Progenitor cell of endocrine pancreas (in vitro differentiated cells): Measurements from ENCODE around the gene ZSCAN16. TPM values are rescaled to one million over a fixed set of nuclear protein-coding genes. Genes with fewer than 3 reads are reported as not detected.
"Not testable (repeated sequence)": the region's sequence is repeated elsewhere in the genome, so short reads cannot be mapped to it uniquely, and the experiment has no call there.

Experiments used
- DNase-seq: peaks from one replicate; pipeline ENCODE4 v3.0.0; 2021; ENCODE audit warnings: low spot score; ENCODE audit not compliant: unreplicated experiment
- H3K27ac Mint-ChIP-seq: 2 replicates; pipeline ENCODE4 v1.8.0; 2021; ENCODE audit warnings: mild to moderate bottlenecking, moderate library complexity, mixed read lengths
- H3K27me3 Mint-ChIP-seq: 2 replicates; pipeline ENCODE4 v1.8.0; 2021; ENCODE audit warnings: mixed read lengths
- H3K36me3 Mint-ChIP-seq: 2 replicates; pipeline ENCODE4 v1.8.0; 2022; ENCODE audit warnings: mixed read lengths; ENCODE audit not compliant: insufficient read depth
- H3K4me1 Mint-ChIP-seq: 2 replicates; pipeline ENCODE4 v1.8.0; 2021; ENCODE audit warnings: low read depth, mixed read lengths
- H3K4me3 Mint-ChIP-seq: 2 replicates; pipeline ENCODE4 v1.8.0; 2021; ENCODE audit warnings: low read depth, mild to moderate bottlenecking, moderate library complexity, mixed read lengths
- H3K9me3 Mint-ChIP-seq: 2 replicates; pipeline ENCODE4 v1.8.0; 2021; ENCODE audit warnings: low read depth, mixed read lengths
- CTCF ChIP-seq: fragments of 200-600 bp; sonication (generic); IDR thresholded peaks from one replicate; pipeline ENCODE4 v1.5.0; 2021; ENCODE audit warnings: antibody characterized with exemption, mild to moderate bottlenecking; ENCODE audit not compliant: unreplicated experiment
- long read RNA-seq: library from polyadenylated mRNA; unstranded; transcript quantifications from one replicate; pipeline ENCODE4 v2.0.0, GENCODE V29; 2020
- total RNA-seq: library from RNA; stranded (reverse); gene quantifications from 2 replicates; pipeline ENCODE4 v1.2.1, GENCODE V29; 2021

The ZSCAN16 gene
- total RNA-seq, result 19.6 and 20.2 TPM in 2 replicates
- long read RNA-seq, transcript ZSCAN16-201 (4 exons, 1,328 nt), result major isoform, 28 of 43 reads
- long read RNA-seq, partial matches to known transcripts, result 0 of 43 reads
- long read RNA-seq, other reads (novel, unspliced or antisense), result 15 of 43 reads

- DNase-seq, result peak; percentile 55
- Mint-ChIP-seq H3K9me3 (no peaks in the 10 kb centered on the region), H3K27ac (peak within 1 kb of the TSS; percentile 97), H3K36me3 (peaks cover 22% of the 10 kb centered on the region), H3K4me3 (peak within 1 kb of the TSS; percentile 97), H3K27me3 (no peaks in the 10 kb centered on the region), H3K4me1 (peaks cover 14% of the 10 kb centered on the region)
- TF ChIP-seq CTCF, result no peak
Measured at GRCh38 chr6:28124350-28124970, at the start of gene ZSCAN16. TSS of gene ZSCAN16 (plus strand) at chr6:28124609. CDS start at chr6:28125444, 835 bp downstream.

GRCh38 chr6:28078050-28078449 lies 46.4 kb upstream of the ZSCAN16 start:
- peaks cover 16% of the 10 kb centered on the region for H3K4me1 Mint-ChIP-seq
- H3K9me3 Mint-ChIP-seq, result peaks cover 7% of the 10 kb centered on the region
- H3K27me3 Mint-ChIP-seq, result peaks cover 8% of the 10 kb centered on the region
- H3K27ac Mint-ChIP-seq, result no peak overlapping the region
- no peak overlapping the region for H3K4me3 Mint-ChIP-seq
- DNase-seq, result no peak
- no peak for TF ChIP-seq CTCF
- peaks cover 9% of the 10 kb centered on the region for H3K36me3 Mint-ChIP-seq

- Mint-ChIP-seq H3K27ac (peak overlapping the region; percentile 50), H3K4me3 (peak overlapping the region; percentile 99), H3K27me3 (peaks cover under 1% of the 10 kb centered on the region), H3K36me3 (peaks cover 17% of the 10 kb centered on the region), H3K4me1 (peaks cover 16% of the 10 kb centered on the region), H3K9me3 (peaks cover 15% of the 10 kb centered on the region)
- DNase-seq, result no peak
- TF ChIP-seq CTCF, result no peak
Measured at GRCh38 chr6:28078836-28079235, 45.6 kb upstream of the ZSCAN16 start.

GRCh38 chr6:28080381-28080630 lies 44.1 kb upstream of the ZSCAN16 start, which contains the start of gene ZNF165:
TSS of gene ZNF165 (plus strand) at chr6:28080568. CDS start at chr6:28085481, 4,913 bp downstream.
- H3K4me1 Mint-ChIP-seq, result peaks cover 16% of the 10 kb centered on the region
- peaks cover 25% of the 10 kb centered on the region for H3K9me3 Mint-ChIP-seq
- peak within 1 kb of the TSS; percentile 99 for H3K4me3 Mint-ChIP-seq
- peaks cover 28% of the 10 kb centered on the region for H3K36me3 Mint-ChIP-seq
- not testable (repeated sequence) for DNase-seq, H3K27me3 Mint-ChIP-seq
- peak within 1 kb of the TSS; percentile 97 for H3K27ac Mint-ChIP-seq

GRCh38 chr6:28080631-28081485 lies 43.6 kb upstream of the ZSCAN16 start:
- peaks cover 34% of the 10 kb centered on the region for H3K36me3 Mint-ChIP-seq
- TF ChIP-seq CTCF, result no peak
- peak; percentile 81 for DNase-seq
- peak overlapping the region; percentile 99 for H3K4me3 Mint-ChIP-seq
- no peaks in the 10 kb centered on the region for H3K27me3 Mint-ChIP-seq
- H3K4me1 Mint-ChIP-seq, result peaks cover 16% of the 10 kb centered on the region
- H3K27ac Mint-ChIP-seq, result peak overlapping the region; percentile 97
- H3K9me3 Mint-ChIP-seq, result peaks cover 31% of the 10 kb centered on the region
